Peyer's patch (tissue), 4 donors: ENCODE measurements around the gene LTA4H. TPM values are rescaled to one million over a fixed set of nuclear protein-coding genes. Genes with fewer than 3 reads are reported as not detected.

ENCODE experiments used
- DNase-seq, 3 donors: peaks; one replicate each; pipeline ENCODE4 v3.0.0-alpha.2; 2017 to 2019
- H3K27ac ChIP-seq, 4 donors: fragments of 200-600 bp; sonication (generic); one replicate each; pipeline ENCODE4 v1.5.1; 2016 to 2019
- H3K27me3 ChIP-seq, 2 donors: fragments of 200-600 bp; sonication (generic); one replicate each; pipeline ENCODE4 v1.5.1; 2019
- H3K36me3 ChIP-seq, 3 donors: fragments of 200-600 bp; sonication (generic); one replicate each; pipeline ENCODE4 v1.5.1; 2016 to 2019
- H3K4me1 ChIP-seq, 4 donors: fragments of 200-600 bp; sonication (generic); one replicate each; pipeline ENCODE4 v1.5.1; 2016 to 2019
- H3K4me3 ChIP-seq, 4 donors: fragments of 200-600 bp; sonication (generic); 1 replicate in 3 of 4; 2 replicates in 1 of 4; pipeline ENCODE4 v1.5.1; 2016 to 2019; ENCODE audit warnings: mild to moderate bottlenecking in 1 of 4
- H3K9me3 ChIP-seq, 4 donors: fragments of 200-600 bp; sonication (generic); one replicate each; pipeline ENCODE4 v1.5.1; 2016 to 2019; ENCODE audit warnings: mild to moderate bottlenecking in 1 of 4
- POLR2A ChIP-seq, 2 donors: fragments of 450-650 bp; IDR thresholded peaks; one replicate each; pipeline ENCODE4 v1.5.1; 2017; ENCODE audit warnings: antibody characterized with exemption in 2 of 2, mild to moderate bottlenecking in 2 of 2, moderate library complexity in 2 of 2
- total RNA-seq, 4 donors: library from RNA; depleted of rRNA; stranded (reverse); fragments of >200 nt; gene quantifications; one replicate each; pipeline ENCODE4 v1.1.0, GENCODE V29; 2016
- TF ChIP-seq, protein P1 (sequence below), 6 experiments: fragments of 450-650 bp in 4 of 6; fragments of 200-600 bp in 2 of 6; sonication (generic) in 1 of 6; IDR thresholded peaks; one replicate each; pipeline ENCODE4 v1.5.1; 2017 to 2019; ENCODE audit warnings: antibody characterized with exemption in 6 of 6, mild to moderate bottlenecking in 3 of 6, moderate library complexity in 1 of 6

LTA4H gene
- total RNA-seq, 4 donors from 2014 or later: 59.6 to 80.7 (median 76.4) TPM

DNA sequence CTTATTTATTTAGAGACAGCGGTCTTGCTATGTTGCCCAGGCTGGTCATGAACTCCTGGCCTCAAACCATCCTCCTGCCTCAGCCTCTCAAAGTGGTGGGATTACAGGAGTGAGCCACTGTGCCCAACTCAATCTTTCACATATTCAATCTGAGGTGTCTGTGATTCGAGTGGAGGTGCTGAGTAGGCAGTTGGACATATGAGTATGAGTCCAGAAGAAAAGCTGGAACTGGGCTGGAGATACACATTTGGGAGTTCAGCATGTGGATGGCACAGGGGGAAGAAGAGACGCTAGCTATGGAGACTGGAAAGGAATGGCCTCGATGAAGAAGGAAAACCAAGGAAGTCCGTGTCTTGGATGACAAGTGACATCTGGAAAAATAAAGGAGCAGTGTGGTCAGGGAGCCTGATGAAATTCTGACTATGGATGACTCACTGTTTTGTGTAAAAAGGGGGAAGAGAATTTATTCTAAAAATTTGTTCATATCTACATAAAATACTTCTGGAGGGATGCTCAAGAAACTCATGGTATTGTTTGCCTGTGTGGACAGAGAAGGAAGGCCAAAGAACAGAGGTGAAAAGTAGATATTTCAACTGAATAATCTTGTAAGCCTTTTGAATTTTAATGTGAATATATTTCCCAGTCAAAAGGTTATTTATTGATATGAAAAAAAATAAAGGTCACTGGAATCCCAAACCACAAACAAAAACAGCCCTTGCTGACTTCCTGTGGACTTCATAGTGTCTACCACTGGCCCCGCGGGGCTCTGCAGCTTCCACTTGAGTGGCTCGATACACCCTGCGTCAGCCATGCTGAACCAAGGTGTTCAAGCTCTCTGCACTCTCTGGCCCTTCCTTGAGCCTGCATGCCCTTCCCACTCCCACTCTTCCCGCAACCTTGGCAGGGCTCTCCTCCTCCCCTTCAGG is 8.9 kb upstream of the LTA4H start:
- Histone ChIP-seq H3K4me1 (peaks cover 0 to 18% (median 7%) of the 10 kb centered on the region in 4 donors), H3K27me3 (no peaks in the 10 kb centered on the region), H3K36me3 (no peaks in the 10 kb centered on the region), H3K4me3 (no peak overlapping the region), H3K27ac (peak overlapping the region in 1 of 4 donors; percentile 36), H3K9me3 (no peaks in the 10 kb centered on the region)
- TF ChIP-seq, protein P1, sequence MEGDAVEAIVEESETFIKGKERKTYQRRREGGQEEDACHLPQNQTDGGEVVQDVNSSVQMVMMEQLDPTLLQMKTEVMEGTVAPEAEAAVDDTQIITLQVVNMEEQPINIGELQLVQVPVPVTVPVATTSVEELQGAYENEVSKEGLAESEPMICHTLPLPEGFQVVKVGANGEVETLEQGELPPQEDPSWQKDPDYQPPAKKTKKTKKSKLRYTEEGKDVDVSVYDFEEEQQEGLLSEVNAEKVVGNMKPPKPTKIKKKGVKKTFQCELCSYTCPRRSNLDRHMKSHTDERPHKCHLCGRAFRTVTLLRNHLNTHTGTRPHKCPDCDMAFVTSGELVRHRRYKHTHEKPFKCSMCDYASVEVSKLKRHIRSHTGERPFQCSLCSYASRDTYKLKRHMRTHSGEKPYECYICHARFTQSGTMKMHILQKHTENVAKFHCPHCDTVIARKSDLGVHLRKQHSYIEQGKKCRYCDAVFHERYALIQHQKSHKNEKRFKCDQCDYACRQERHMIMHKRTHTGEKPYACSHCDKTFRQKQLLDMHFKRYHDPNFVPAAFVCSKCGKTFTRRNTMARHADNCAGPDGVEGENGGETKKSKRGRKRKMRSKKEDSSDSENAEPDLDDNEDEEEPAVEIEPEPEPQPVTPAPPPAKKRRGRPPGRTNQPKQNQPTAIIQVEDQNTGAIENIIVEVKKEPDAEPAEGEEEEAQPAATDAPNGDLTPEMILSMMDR (IDR thresholded peaks at IDR 0.05): no peak
- TF ChIP-seq POLR2A (IDR thresholded peaks at IDR 0.05): no peak
- DNase-seq: peak in 2 of 3 donors; percentile 61 to 64

DNA sequence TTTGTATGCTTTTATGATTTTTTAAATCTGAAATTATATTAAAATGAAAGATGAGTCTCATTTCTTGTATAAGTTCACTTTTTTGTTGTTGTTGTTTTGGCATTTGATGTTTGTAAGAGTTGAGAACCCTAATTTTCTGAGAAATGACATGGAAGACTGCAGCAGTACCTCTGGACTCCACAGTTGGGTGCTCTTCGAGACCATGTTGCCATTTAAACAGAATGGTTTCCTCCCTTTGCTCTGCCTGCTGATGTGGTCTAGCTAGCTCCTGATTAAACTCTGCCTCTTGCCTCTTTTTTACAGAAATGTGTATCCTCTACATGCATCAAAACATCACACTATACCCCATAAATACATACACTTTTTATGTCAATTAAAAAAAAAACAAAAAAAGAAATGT is 5.8 kb upstream of the LTA4H start:
- Histone ChIP-seq H3K4me3 (no peak overlapping the region), H3K27me3 (no peaks in the 10 kb centered on the region), H3K27ac (no peak overlapping the region), H3K9me3 (no peaks in the 10 kb centered on the region), H3K36me3 (no peaks in the 10 kb centered on the region), H3K4me1 (peaks cover 0 to 9% (median 2%) of the 10 kb centered on the region in 4 donors)
- no peak for TF ChIP-seq POLR2A (IDR thresholded peaks at IDR 0.05)
- TF ChIP-seq, protein P1 (IDR thresholded peaks at IDR 0.05): no peak
- no peak for DNase-seq

DNA sequence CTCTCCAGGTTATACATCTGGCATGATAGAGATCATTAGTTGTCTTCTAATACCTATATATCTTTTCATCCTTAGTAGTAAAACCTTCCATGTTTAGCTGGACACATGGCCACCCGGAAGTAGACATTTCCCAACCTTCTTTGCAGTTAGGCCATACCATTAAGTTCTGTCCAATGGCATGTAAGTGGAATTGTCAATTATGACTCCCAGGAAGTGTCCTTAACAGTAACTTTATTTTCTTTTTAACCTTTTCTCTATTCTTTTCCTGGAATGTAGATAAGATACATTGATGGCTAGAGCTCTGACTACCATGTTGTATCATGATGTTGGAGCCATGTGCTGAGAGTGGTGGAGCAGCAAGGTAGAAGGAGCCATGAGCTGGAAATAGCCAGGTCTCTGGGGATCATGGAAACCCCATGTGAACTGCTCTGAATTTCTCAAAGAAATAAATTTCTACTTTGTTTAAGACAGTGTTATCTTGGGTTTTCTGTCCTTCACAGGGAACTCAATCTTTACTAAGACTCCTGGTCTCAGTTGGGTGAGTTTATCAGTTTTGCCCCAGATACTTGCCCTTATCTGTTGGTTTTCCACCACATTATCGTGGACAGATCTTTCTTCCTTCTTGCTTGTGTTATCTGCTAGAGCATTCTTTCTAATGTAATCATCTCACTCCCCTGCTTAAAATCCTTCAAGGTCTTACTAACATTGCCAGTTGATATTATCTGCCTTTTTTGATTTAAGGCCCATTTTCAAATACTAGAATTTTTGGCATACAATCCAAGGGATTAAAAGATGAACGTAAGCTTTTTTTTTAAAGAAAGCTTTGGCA is 5.1 kb upstream of the LTA4H start:
- H3K27ac ChIP-seq: no peak overlapping the region
- H3K27me3 ChIP-seq: no peaks in the 10 kb centered on the region
- peaks cover 0 to 5% (median under 1%) of the 10 kb centered on the region in 4 donors for H3K4me1 ChIP-seq
- no peaks in the 10 kb centered on the region for H3K9me3 ChIP-seq
- no peaks in the 10 kb centered on the region for H3K36me3 ChIP-seq
- H3K4me3 ChIP-seq: no peak overlapping the region
- DNase-seq: no peak
- TF ChIP-seq POLR2A (IDR thresholded peaks at IDR 0.05): no peak
- TF ChIP-seq, protein P1 (IDR thresholded peaks at IDR 0.05): no peak

DNA sequence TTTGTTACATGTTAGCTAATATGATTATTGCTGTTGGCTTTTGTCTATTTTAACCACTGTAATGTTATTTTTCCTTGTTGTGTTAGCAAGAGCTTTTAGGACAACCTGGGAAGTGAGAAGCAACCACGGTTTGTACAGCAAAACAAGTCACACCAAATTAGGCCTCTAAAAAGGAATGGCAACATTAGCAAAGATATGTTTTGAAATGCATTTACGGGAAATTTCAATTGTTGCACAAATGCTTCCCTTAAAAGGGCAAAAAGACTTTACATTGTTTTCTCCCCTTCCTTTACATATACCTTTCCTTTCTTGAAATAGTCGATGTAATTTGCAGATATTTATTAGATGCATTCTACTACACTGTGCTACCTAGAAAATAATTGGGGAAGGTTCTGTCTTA is 4.1 kb upstream of the LTA4H start:
- Histone ChIP-seq H3K27ac (no peak overlapping the region), H3K27me3 (no peaks in the 10 kb centered on the region), H3K4me1 (peaks cover 0 to 2% (median 0%) of the 10 kb centered on the region in 4 donors), H3K9me3 (no peaks in the 10 kb centered on the region), H3K36me3 (no peaks in the 10 kb centered on the region), H3K4me3 (no peak overlapping the region)
- DNase-seq: no peak
- no peak for TF ChIP-seq POLR2A (IDR thresholded peaks at IDR 0.05)
- TF ChIP-seq, protein P1 (IDR thresholded peaks at IDR 0.05): no peak

DNA sequence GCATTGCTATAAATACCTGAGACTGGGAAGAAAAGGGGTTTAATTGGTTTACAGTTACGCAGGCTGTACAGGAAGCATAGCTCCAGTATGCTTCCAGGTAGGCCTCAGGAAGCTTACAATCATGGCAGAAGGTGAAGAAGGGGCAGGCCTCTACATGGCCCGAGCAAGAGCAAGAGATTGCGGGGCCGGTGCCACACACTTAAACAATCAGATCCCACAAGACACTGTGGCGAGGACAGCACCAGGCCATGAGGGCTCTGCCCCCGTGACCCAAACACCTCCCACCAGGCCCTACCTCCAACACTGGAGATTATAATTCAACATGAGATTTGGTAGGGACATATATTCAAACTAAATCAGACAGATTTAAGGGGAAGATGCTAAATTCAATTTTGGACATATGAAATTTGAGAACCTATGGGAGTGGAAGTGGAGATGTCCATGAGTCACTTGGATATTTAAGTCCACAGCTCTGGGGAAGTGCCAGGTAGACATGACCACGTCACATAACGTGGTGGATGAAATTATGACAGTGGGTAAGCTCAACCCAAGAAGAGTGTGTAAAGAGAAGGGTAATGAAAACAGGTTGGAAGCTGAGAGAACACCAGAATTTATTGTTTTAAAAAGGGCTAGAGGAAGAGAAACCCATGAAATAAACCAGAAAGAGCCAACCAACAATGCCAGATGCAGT is 1.5 kb upstream of the LTA4H start:
- Histone ChIP-seq H3K4me3 (no peak overlapping the region), H3K27me3 (no peaks in the 10 kb centered on the region), H3K27ac (peak overlapping the region in 1 of 4 donors; percentile 36), H3K9me3 (no peaks in the 10 kb centered on the region), H3K36me3 (no peaks in the 10 kb centered on the region), H3K4me1 (peaks cover 0 to 19% (median 0%) of the 10 kb centered on the region in 4 donors)
- TF ChIP-seq POLR2A (IDR thresholded peaks at IDR 0.05): no peak
- TF ChIP-seq, protein P1 (IDR thresholded peaks at IDR 0.05): no peak
- no peak for DNase-seq
